ENCODE results near the gene IGFBP3. TPM values are rescaled to one million over a fixed set of nuclear protein-coding genes. Genes with fewer than 3 reads are reported as not detected.

IGFBP3 gene
- total RNA-seq, 1 experiment from 2014 or later: 315 TPM

DNA sequence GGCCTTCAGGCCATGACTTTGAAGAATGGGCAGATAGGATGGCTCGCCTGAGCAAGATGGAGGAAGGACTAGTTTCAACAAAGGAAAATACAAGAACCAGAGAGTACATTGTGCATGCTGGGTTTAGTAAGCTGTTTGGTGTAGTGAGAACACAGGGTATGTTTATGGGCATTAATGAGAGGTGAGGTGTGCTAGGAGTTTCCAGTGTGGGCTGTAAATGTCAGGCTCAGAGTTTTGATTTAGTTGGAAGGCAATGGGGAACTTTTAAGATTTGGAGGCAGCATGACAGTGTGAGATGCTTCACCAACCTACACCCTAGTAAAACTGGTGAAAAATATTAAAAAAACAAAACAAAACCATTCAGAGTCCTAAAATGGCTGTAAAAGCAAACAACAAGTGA, 19.5 kb downstream of the IGFBP3 start:
- Mint-ChIP-seq H3K4me1 (ENCODE audit: low read depth, unreplicated experiment) (peaks cover 13% of the 10 kb centered on the region), H3K27ac (ENCODE audit: unreplicated experiment) (no peak overlapping the region), H3K27me3 (ENCODE audit: unreplicated experiment) (no peaks in the 10 kb centered on the region), H3K4me3 (ENCODE audit: low read depth, unreplicated experiment) (no peak overlapping the region), H3K9me3 (ENCODE audit: low read depth, unreplicated experiment) (no peaks in the 10 kb centered on the region), H3K36me3 (ENCODE audit: insufficient read depth, unreplicated experiment) (no peaks in the 10 kb centered on the region)
- DNase-seq: no peak
- BruUV-seq (replicated peaks): no TSS peak
- CTCF ChIA-PET: interaction anchor here (1.1 kb wide), 1 partner anchor 13 kb away, joined by 3 read pairs; no protein-coding TSS in a partner anchor
- TF ChIP-seq, protein P1, sequence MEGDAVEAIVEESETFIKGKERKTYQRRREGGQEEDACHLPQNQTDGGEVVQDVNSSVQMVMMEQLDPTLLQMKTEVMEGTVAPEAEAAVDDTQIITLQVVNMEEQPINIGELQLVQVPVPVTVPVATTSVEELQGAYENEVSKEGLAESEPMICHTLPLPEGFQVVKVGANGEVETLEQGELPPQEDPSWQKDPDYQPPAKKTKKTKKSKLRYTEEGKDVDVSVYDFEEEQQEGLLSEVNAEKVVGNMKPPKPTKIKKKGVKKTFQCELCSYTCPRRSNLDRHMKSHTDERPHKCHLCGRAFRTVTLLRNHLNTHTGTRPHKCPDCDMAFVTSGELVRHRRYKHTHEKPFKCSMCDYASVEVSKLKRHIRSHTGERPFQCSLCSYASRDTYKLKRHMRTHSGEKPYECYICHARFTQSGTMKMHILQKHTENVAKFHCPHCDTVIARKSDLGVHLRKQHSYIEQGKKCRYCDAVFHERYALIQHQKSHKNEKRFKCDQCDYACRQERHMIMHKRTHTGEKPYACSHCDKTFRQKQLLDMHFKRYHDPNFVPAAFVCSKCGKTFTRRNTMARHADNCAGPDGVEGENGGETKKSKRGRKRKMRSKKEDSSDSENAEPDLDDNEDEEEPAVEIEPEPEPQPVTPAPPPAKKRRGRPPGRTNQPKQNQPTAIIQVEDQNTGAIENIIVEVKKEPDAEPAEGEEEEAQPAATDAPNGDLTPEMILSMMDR (IDR thresholded peaks at IDR 0.05; ENCODE audit: unreplicated experiment): no peak
- intact Hi-C loops (cut with micrococcal nuclease; ENCODE audit: unreplicated experiment): no loop called here

DNA sequence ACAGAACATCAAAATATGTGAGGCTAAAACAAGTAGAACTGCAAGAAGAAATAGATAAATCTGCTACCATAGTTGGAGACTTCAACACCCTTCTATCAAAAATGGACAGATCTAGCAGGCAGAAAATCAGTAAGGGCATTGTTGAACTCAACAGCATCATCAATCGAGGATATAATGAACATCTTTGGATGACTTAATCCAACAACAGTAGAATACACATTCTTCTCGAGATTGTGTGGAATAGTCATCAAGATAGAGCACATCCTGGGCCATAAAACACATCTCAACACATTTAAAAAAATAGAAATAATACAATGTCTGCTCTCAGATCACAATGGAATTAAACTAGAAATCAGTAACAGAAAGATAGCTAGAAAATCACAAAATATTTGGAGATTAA, 22.9 kb downstream of the IGFBP3 start:
- H3K9me3 Mint-ChIP-seq (ENCODE audit: low read depth, unreplicated experiment): no peaks in the 10 kb centered on the region
- BruUV-seq (replicated peaks): no TSS peak
- CTCF ChIA-PET: interaction anchor here (0.6 kb wide), 1 partner anchor 1550 kb away, joined by 3 read pairs; no protein-coding TSS in a partner anchor

DNA sequence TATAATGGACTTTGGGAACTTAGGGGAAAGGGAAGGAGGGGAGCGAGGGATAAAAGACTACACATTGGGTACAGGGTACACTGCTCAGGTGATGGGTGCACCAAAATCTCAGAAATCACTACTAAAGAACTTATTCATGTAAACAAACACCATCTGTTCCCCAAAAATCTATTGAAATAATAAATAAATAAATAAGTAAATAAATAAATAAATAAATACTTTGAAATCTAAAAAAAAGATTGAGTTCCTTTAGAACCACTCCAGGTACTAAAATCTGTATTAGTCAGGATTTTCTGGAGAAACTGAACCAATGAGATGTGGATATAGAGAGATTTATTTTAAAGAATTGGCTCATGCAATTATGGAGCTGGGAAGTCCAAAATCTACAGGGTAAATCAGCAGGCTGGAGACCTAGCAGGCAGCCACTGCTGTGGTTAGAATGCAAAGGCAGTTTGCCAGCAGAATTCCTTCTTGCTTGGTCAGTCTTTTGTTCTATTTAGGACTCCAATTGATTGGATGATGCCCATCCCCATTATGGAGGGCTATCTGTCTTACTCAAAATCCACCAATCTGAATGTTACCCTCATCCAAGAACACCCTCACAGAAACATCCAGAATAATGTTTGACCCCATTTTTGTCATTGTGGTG, 23.9 kb downstream of the IGFBP3 start:
- CTCF ChIA-PET: no interaction called here
- intact Hi-C loops (cut with micrococcal nuclease; ENCODE audit: unreplicated experiment): no loop called here
- no TSS peak for BruUV-seq (replicated peaks)
- H3K9me3 Mint-ChIP-seq (ENCODE audit: low read depth, unreplicated experiment): no peaks in the 10 kb centered on the region
- H3K36me3 Mint-ChIP-seq (ENCODE audit: insufficient read depth, unreplicated experiment): no peaks in the 10 kb centered on the region
- no peak overlapping the region for H3K27ac Mint-ChIP-seq (ENCODE audit: unreplicated experiment)
- H3K27me3 Mint-ChIP-seq (ENCODE audit: unreplicated experiment): no peaks in the 10 kb centered on the region
- no peak overlapping the region for H3K4me3 Mint-ChIP-seq (ENCODE audit: low read depth, unreplicated experiment)
- TF ChIP-seq, protein P1 (IDR thresholded peaks at IDR 0.05; ENCODE audit: unreplicated experiment): no peak
- H3K4me1 Mint-ChIP-seq (ENCODE audit: low read depth, unreplicated experiment): peaks cover 2% of the 10 kb centered on the region
- peak; percentile 49 for DNase-seq

More for the DNA sequence above, 22.9 kb downstream of the IGFBP3 start:
- Mint-ChIP-seq H3K4me1 (ENCODE audit: low read depth, unreplicated experiment) (peaks cover 6% of the 10 kb centered on the region), H3K4me3 (ENCODE audit: low read depth, unreplicated experiment) (no peak overlapping the region), H3K27me3 (ENCODE audit: unreplicated experiment) (no peaks in the 10 kb centered on the region), H3K36me3 (ENCODE audit: insufficient read depth, unreplicated experiment) (no peaks in the 10 kb centered on the region), H3K27ac (ENCODE audit: unreplicated experiment) (no peak overlapping the region)
- no peak for DNase-seq
- intact Hi-C loops (cut with micrococcal nuclease; ENCODE audit: unreplicated experiment): no loop called here
- TF ChIP-seq, protein P1 (IDR thresholded peaks at IDR 0.05; ENCODE audit: unreplicated experiment): no peak

DNA sequence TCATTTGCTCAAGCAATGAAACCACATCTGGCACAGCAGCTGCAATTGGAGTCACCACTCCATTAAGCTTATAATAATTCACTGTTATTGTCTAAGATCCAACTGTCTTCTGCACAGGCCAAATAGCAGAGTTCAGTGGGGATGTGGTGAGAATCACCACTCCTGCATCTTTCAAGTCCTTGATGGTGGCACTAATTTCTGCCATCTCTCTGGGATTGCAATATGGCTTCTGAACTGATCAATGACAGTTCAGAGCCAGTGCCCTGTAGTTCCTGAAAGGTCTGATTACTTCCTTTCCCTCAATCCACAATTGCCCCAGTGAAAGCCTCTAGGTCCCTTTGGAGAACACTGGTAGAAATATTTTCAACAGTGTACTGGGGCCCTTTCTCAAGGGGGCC, 26.4 kb downstream of the IGFBP3 start:
- peaks cover 5% of the 10 kb centered on the region for H3K36me3 Mint-ChIP-seq (ENCODE audit: insufficient read depth, unreplicated experiment)
- TF ChIP-seq, protein P1 (IDR thresholded peaks at IDR 0.05; ENCODE audit: unreplicated experiment): no peak
- H3K27me3 Mint-ChIP-seq (ENCODE audit: unreplicated experiment): no peaks in the 10 kb centered on the region

More for the DNA sequence above, 26.4 kb downstream of the IGFBP3 start:
- CTCF ChIA-PET: interaction anchor here (1.5 kb wide), 1 partner anchor 23 kb away, joined by 4 read pairs; no protein-coding TSS in a partner anchor
- no peak for DNase-seq
- H3K9me3 Mint-ChIP-seq (ENCODE audit: low read depth, unreplicated experiment): no peaks in the 10 kb centered on the region
- peaks cover 9% of the 10 kb centered on the region for H3K4me1 Mint-ChIP-seq (ENCODE audit: low read depth, unreplicated experiment)
- BruUV-seq (replicated peaks): no TSS peak
- H3K4me3 Mint-ChIP-seq (ENCODE audit: low read depth, unreplicated experiment): no peak overlapping the region
- intact Hi-C loops (cut with micrococcal nuclease; ENCODE audit: unreplicated experiment): no loop called here
- no peak overlapping the region for H3K27ac Mint-ChIP-seq (ENCODE audit: unreplicated experiment)
